Measurements from ENCODE around the gene TFDP1. TPM values are rescaled to one million over a fixed set of nuclear protein-coding genes. Genes with fewer than 3 reads are reported as not detected.

The TFDP1 gene
- total and polyA plus RNA-seq, 5 donors: 37.1 to 54.2 (median 50.1) TPM

GRCh38 chr13:113544071-113544891, 40.3 kb upstream of the TFDP1 start:
- ATAC-seq: no peak
- 95% methylated on average over 37 of the region's 37 CpGs for WGBS
- intact Hi-C loops (cut with DNase I): no loop called here

DNA sequence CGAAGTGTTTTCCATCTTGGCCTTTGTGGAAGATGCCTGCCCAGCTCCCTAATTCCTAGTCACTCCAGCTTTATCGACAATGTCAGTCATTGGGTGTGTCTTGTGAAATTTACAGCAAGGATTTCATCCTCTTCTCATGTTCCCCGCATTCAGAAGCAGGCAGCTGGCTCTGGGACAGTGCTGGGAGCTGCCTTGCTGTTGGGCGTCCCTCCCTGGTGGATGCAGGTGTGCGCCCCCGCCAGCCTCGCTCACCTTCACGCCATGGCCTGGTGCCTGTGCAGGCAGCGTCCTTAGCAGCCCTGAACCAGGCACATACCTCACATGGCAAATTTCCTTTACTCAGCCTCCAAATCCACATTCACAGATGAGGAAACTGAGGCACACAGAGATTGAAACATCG, 39.7 kb upstream of the TFDP1 start:
- WGBS: 96% methylated on average over 10 of the region's 10 CpGs
- no peak for ATAC-seq
- no peak overlapping the region for H3K4me3 ChIP-seq (ENCODE audit: low read length)
- peaks cover 3% of the 10 kb centered on the region for H3K4me1 ChIP-seq (ENCODE audit: control insufficient read depth, insufficient read depth, low read length)
- no peaks in the 10 kb centered on the region for H3K27me3 ChIP-seq (ENCODE audit: control insufficient read depth, insufficient read depth)
- intact Hi-C loops (cut with DNase I): no loop called here
- no peaks in the 10 kb centered on the region for H3K9me3 ChIP-seq (ENCODE audit: control insufficient read depth, low read length)
- H3K27ac ChIP-seq (ENCODE audit: low read length): no peak overlapping the region
- no peak for DNase-seq

More at GRCh38 chr13:113544071-113544891, 40.3 kb upstream of the TFDP1 start:
- no peaks in the 10 kb centered on the region for H3K9me3 ChIP-seq (ENCODE audit: control insufficient read depth, low read length)
- no peaks in the 10 kb centered on the region for H3K27me3 ChIP-seq (ENCODE audit: control insufficient read depth, insufficient read depth)
- no peak for DNase-seq
- H3K27ac ChIP-seq (ENCODE audit: low read length): no peak overlapping the region
- H3K4me1 ChIP-seq (ENCODE audit: control insufficient read depth, insufficient read depth, low read length): peaks cover 3% of the 10 kb centered on the region
- H3K4me3 ChIP-seq (ENCODE audit: low read length): no peak overlapping the region

DNA sequence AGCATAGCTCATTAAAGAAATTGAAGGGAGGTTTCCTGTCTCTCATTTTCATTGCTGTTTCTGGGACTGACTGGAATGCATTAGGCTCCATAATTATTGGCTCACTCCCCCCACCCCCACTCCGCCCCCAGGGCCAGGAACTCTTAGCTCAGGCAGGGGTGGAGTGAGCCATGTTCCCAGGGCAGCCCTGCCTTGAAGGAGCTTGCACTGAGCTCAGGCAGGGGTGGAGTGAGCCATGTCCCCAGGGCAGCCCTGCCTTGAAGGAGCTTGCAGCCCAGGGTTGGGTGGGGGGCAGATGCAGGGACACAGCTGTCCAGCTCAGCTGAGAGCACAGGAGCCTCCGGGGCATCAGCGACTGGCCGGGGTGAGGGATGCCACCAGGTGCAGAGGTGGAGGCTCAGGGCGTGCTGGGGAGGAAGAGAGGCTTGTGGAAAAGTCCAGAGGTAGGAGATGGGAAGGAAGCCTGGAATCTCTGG, 39.1 kb upstream of the TFDP1 start:
- Histone ChIP-seq H3K27me3 (ENCODE audit: control insufficient read depth, insufficient read depth) (no peaks in the 10 kb centered on the region), H3K4me3 (ENCODE audit: low read length) (no peak overlapping the region), H3K4me1 (ENCODE audit: control insufficient read depth, insufficient read depth, low read length) (peaks cover 3% of the 10 kb centered on the region), H3K27ac (ENCODE audit: low read length) (no peak overlapping the region), H3K9me3 (ENCODE audit: control insufficient read depth, low read length) (no peaks in the 10 kb centered on the region)
- intact Hi-C loops (cut with DNase I): no loop called here
- peak; percentile 42 to 52 for ATAC-seq
- DNase-seq: peak in 1 of 3 donors; percentile 71
- WGBS: 65% methylated on average over 5 of the region's 5 CpGs

DNA sequence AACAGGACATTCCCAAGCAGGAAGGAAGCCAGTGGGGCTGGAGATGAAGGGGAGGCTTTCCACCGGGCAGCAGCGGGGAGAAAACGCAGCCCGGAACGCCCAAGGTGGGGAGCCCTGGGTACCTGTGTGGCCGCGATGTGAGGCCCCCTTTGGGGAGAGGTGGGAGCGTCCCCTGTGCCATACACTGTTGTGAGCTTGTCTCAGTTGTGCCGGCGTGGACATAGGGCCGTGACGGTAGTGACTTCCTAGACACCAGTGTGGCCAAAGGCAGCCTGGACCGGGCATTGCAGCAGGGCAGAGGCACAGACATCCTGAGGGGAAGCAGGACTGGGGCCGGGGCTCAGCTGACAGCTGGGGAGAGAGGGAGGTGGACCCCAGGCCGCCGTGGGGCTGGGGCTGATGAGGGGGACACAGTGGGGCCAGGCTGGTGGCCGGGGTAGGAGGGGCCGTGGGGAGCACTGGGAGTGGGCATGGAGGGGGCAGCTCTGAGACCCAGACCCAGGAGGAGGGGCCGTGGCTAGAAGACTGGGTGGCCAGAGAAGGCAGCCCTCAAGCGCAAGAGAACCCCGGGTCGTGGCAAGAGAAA, 38.5 kb upstream of the TFDP1 start:
- intact Hi-C loops (cut with DNase I): no loop called here
- DNase-seq (no peak), ATAC-seq (peak; percentile 5 to 21)
- Histone ChIP-seq H3K9me3 (ENCODE audit: control insufficient read depth, low read length) (no peaks in the 10 kb centered on the region), H3K4me1 (ENCODE audit: control insufficient read depth, insufficient read depth, low read length) (peaks cover 3% of the 10 kb centered on the region), H3K4me3 (ENCODE audit: low read length) (no peak overlapping the region), H3K27ac (ENCODE audit: low read length) (peak overlapping the region; percentile 24), H3K27me3 (ENCODE audit: control insufficient read depth, insufficient read depth) (no peaks in the 10 kb centered on the region)
- whole genome bisulfite sequencing: 69% methylated on average over 22 of the region's 22 CpGs

- intact Hi-C loops (cut with DNase I): no loop called here
- ATAC-seq: peak; percentile 84 to 86
Measured at GRCh38 chr13:113546571-113547237, 37.8 kb upstream of the TFDP1 start.

DNA sequence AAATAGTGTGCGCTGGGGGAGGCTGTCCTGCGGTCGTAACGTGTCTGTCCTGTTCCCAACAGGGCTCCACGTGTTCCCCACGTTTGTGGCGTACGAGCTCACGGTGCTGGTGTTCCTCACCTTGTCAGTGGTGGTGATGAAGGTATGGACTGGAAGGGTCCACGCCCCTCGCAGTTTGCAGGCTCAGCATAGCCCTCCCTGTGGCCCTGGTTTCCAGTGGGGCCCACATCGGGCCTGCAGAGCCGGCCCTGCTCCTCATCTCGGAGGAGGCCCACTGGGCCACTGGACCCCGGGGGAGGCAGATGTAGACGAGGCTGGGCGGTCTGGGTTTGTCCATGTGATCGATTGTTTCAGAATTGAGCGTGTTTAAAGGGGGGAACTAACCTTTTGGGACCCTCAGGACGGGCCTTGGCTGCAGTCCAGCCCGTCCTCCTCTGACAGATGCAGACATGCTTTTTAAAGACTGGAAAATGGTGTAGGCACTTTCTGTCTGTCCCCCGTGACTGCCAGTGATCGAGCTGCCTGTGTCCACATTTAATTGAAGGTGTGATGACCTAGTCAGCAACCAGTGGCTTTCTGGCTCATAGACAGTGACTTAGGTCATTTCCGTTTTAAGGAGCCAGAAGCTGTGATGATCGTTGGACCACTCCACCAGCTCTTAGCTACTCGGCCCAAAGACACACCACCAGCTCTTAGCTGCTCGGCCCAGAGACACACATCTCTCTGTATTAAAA, 37.1 kb upstream of the TFDP1 start:
- Histone ChIP-seq H3K4me3 (ENCODE audit: low read length) (no peak overlapping the region), H3K27ac (ENCODE audit: low read length) (peak overlapping the region; percentile 10), H3K27me3 (ENCODE audit: control insufficient read depth, insufficient read depth) (no peaks in the 10 kb centered on the region), H3K4me1 (ENCODE audit: control insufficient read depth, insufficient read depth, low read length) (peaks cover 3% of the 10 kb centered on the region), H3K9me3 (ENCODE audit: control insufficient read depth, low read length) (no peaks in the 10 kb centered on the region)
- peak; percentile 49 to 61 for ATAC-seq
- peak in 1 of 3 donors; percentile 62 for DNase-seq
- intact Hi-C loops (cut with DNase I): no loop called here
- 70% methylated on average over 27 of the region's 27 CpGs for WGBS

More at GRCh38 chr13:113546571-113547237, 37.8 kb upstream of the TFDP1 start:
- Histone ChIP-seq H3K27ac (ENCODE audit: low read length) (peak overlapping the region; percentile 24), H3K4me1 (ENCODE audit: control insufficient read depth, insufficient read depth, low read length) (peaks cover 3% of the 10 kb centered on the region), H3K4me3 (ENCODE audit: low read length) (no peak overlapping the region), H3K9me3 (ENCODE audit: control insufficient read depth, low read length) (no peaks in the 10 kb centered on the region), H3K27me3 (ENCODE audit: control insufficient read depth, insufficient read depth) (no peaks in the 10 kb centered on the region)
- WGBS: 52% methylated on average over 19 of the region's 19 CpGs
- peak; percentile 69 to 86 (median 81) for DNase-seq

DNA sequence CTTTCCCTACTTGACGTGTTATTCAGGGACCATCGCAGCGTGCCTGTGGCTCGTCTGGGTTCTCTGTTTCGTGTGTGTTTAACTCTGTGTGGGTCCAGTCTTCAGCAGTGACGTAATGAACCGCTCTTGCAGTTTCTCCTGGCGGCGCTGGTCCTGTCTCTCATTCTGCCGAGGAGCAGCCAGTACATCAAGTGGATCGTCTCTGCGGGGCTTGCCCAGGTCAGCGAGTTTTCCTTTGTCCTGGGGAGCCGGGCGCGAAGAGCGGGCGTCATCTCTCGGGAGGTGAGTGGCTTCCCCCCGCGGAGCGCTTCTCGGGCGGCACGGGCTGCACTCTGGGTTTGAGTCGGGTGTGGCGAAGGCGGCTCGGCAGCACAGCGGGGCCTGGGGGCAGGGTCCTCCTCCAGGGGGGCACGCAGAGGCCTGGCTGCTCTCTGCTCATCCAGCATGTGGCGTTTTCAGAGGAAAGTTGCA, 36.3 kb upstream of the TFDP1 start:
- Histone ChIP-seq H3K27ac (ENCODE audit: low read length) (no peak overlapping the region), H3K4me3 (ENCODE audit: low read length) (no peak overlapping the region), H3K9me3 (ENCODE audit: control insufficient read depth, low read length) (no peaks in the 10 kb centered on the region), H3K4me1 (ENCODE audit: control insufficient read depth, insufficient read depth, low read length) (peaks cover 3% of the 10 kb centered on the region), H3K27me3 (ENCODE audit: control insufficient read depth, insufficient read depth) (no peaks in the 10 kb centered on the region)
- WGBS: 83% methylated on average over 32 of the region's 32 CpGs
- intact Hi-C loops (cut with DNase I): no loop called here
- DNase-seq (peak in 1 of 3 donors; percentile 66), ATAC-seq (no peak)

- Histone ChIP-seq H3K27ac (ENCODE audit: low read length) (no peak overlapping the region), H3K27me3 (ENCODE audit: control insufficient read depth, insufficient read depth) (no peaks in the 10 kb centered on the region), H3K4me3 (ENCODE audit: low read length) (no peak overlapping the region), H3K9me3 (ENCODE audit: control insufficient read depth, low read length) (no peaks in the 10 kb centered on the region), H3K4me1 (ENCODE audit: control insufficient read depth, insufficient read depth, low read length) (peaks cover 3% of the 10 kb centered on the region)
- intact Hi-C loops (cut with DNase I): no loop called here
- WGBS: 81% methylated on average over 25 of the region's 25 CpGs
- no peak for ATAC-seq
- no peak for DNase-seq
Measured at GRCh38 chr13:113548778-113549621, 35.6 kb upstream of the TFDP1 start.

GRCh38 chr13:113550453-113550852, 34.1 kb upstream of the TFDP1 start:
- 87% methylated on average over 9 of the region's 9 CpGs for WGBS
- Histone ChIP-seq H3K4me1 (ENCODE audit: control insufficient read depth, insufficient read depth, low read length) (peaks cover 3% of the 10 kb centered on the region), H3K9me3 (ENCODE audit: control insufficient read depth, low read length) (no peaks in the 10 kb centered on the region), H3K27me3 (ENCODE audit: control insufficient read depth, insufficient read depth) (no peaks in the 10 kb centered on the region), H3K4me3 (ENCODE audit: low read length) (no peak overlapping the region), H3K27ac (ENCODE audit: low read length) (no peak overlapping the region)
- DNase-seq (no peak), ATAC-seq (no peak)
- intact Hi-C loops (cut with DNase I): no loop called here

Data from right cardiac atrium (tissue), 5 donors.